Calu3 (cell line): Measurements from ENCODE around the gene CASP5. TPM values are rescaled to one million over a fixed set of nuclear protein-coding genes. Genes with fewer than 3 reads are reported as not detected.
"Not testable (repeated sequence)": the region's sequence is repeated elsewhere in the genome, so short reads cannot be mapped to it uniquely, and the experiment has no call there.

Experiments
- BruUV-seq: library from RNA; stranded (reverse); fragments of 400-500 nt; replicated peaks from 2 replicates; lab custom pipeline; 2021; lab: Mats Ljungman, UMichigan
- CTCF ChIA-PET: fragments of 300-600 bp; sonication (Branson Sonifier 250); formaldehyde crosslinking; loops from one replicate; lab custom pipeline; 2022; ENCODE audit warnings: antibody characterized with exemption; lab: Charles Lee
- DNase-seq: peaks from one replicate; pipeline ENCODE4 v3.0.0; 2022
- H3K27ac Mint-ChIP-seq: one replicate; pipeline ENCODE4 v1.8.0; 2022; ENCODE audit warnings: mixed read lengths; ENCODE audit not compliant: unreplicated experiment
- H3K27me3 Mint-ChIP-seq: one replicate; pipeline ENCODE4 v1.8.0; 2022; ENCODE audit warnings: mixed read lengths; ENCODE audit not compliant: unreplicated experiment
- H3K36me3 Mint-ChIP-seq: one replicate; pipeline ENCODE4 v1.8.0; 2022; ENCODE audit warnings: mild to moderate bottlenecking, moderate library complexity, mixed read lengths; ENCODE audit not compliant: insufficient read depth, unreplicated experiment
- H3K4me1 Mint-ChIP-seq: one replicate; pipeline ENCODE4 v1.8.0; 2022; ENCODE audit warnings: mild to moderate bottlenecking, low read depth, mixed read lengths; ENCODE audit not compliant: unreplicated experiment
- H3K4me3 Mint-ChIP-seq: one replicate; pipeline ENCODE4 v1.8.0; 2022; ENCODE audit warnings: mild to moderate bottlenecking, low read depth, moderate library complexity, mixed read lengths; ENCODE audit not compliant: unreplicated experiment
- H3K9me3 Mint-ChIP-seq: one replicate; pipeline ENCODE4 v1.8.0; 2022; ENCODE audit warnings: low read depth, mixed read lengths; ENCODE audit not compliant: unreplicated experiment
- intact Hi-C: fragments of 100-400 bp; cut with micrococcal nuclease; formaldehyde crosslinking; loops from one replicate; pipeline ENCODE4 v1.10.0; 2022; ENCODE audit not compliant: unreplicated experiment
- total RNA-seq: library from RNA; stranded (reverse); gene quantifications from 2 replicates; pipeline ENCODE4 v1.2.3, GENCODE V29; 2022
- TF ChIP-seq, protein P1 (sequence below): fragments of 200-600 bp; IDR thresholded peaks from one replicate; pipeline ENCODE4 v1.8.0; 2022; ENCODE audit warnings: antibody characterized with exemption; ENCODE audit not compliant: unreplicated experiment

The CASP5 gene
- total RNA-seq, 1 experiment from 2014 or later, result not detected

DNA sequence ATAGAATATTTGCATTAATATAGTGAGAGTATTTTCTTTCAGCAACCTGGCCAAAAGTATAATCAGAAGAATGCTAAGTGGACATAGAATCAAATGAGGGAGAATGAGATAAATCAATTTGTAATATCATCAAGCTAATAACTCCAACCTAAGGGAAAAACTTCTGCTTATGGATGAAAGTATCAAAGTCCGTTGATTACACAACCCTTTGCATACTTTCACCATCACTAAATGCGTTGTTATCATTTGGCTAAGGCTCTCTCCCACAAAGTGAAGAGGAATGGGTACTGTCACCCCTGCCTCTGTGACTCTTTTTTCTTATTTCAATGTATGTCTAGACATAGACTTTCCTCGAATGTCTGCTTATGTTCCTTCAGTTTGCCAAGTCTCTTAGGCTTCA, 38.2 kb downstream of the CASP5 start:
- no peak overlapping the region for H3K4me3 Mint-ChIP-seq
- intact Hi-C loops, result no loop called here
- H3K9me3 Mint-ChIP-seq, result no peaks in the 10 kb centered on the region
- no peak for DNase-seq
- H3K36me3 Mint-ChIP-seq, result no peaks in the 10 kb centered on the region
- H3K4me1 Mint-ChIP-seq, result no peaks in the 10 kb centered on the region
- TF ChIP-seq, protein P1, sequence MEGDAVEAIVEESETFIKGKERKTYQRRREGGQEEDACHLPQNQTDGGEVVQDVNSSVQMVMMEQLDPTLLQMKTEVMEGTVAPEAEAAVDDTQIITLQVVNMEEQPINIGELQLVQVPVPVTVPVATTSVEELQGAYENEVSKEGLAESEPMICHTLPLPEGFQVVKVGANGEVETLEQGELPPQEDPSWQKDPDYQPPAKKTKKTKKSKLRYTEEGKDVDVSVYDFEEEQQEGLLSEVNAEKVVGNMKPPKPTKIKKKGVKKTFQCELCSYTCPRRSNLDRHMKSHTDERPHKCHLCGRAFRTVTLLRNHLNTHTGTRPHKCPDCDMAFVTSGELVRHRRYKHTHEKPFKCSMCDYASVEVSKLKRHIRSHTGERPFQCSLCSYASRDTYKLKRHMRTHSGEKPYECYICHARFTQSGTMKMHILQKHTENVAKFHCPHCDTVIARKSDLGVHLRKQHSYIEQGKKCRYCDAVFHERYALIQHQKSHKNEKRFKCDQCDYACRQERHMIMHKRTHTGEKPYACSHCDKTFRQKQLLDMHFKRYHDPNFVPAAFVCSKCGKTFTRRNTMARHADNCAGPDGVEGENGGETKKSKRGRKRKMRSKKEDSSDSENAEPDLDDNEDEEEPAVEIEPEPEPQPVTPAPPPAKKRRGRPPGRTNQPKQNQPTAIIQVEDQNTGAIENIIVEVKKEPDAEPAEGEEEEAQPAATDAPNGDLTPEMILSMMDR, result no peak
- CTCF ChIA-PET, result no interaction called here
- no TSS peak for BruUV-seq
- no peaks in the 10 kb centered on the region for H3K27me3 Mint-ChIP-seq
- no peak overlapping the region for H3K27ac Mint-ChIP-seq

DNA sequence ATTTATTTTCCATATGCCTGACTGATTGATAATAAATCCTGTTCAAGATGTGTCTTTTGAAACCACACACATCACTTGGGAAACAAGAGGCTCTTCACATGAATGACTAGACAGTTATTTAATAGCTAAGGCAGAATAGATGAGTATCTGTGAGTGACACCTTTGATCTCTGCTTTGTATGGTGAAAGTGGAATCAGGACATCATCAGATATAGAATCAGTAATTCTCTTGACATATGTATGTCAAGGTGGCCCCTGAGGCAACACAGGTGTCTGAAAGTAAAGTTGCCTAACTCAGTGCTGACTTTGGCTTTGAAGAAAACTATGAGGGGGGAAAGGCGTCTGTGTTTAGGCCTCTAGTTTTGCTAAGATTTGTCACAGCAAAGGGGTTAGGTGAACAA, 43.1 kb downstream of the CASP5 start:
- Mint-ChIP-seq H3K27ac (no peak overlapping the region), H3K27me3 (no peaks in the 10 kb centered on the region), H3K4me3 (no peak overlapping the region), H3K36me3 (no peaks in the 10 kb centered on the region), H3K9me3 (peaks cover 2% of the 10 kb centered on the region), H3K4me1 (no peaks in the 10 kb centered on the region)
- no TSS peak for BruUV-seq
- TF ChIP-seq, protein P1, result no peak
- DNase-seq, result no peak
- CTCF ChIA-PET, result no interaction called here
- intact Hi-C loops, result no loop called here

DNA sequence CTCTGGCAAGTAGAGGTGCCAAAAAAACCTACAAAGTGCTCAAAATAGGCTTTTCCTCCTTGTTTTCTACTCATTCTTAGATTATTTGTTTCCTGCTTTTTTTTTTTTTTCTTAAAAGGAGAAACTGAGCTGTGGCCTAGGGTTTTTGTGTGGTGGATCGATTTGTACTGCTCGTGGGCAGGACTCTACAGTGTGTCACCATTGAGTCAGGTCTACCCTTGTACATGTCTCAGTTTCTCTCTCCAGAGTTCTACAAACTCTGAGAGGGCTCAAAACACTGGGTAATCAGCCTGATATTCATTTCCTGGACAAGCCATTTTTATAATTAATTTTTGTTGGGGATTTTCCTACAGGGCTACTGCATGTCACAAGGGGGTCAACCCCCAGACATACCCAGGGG, 49.4 kb downstream of the CASP5 start:
- Mint-ChIP-seq H3K27me3 (no peaks in the 10 kb centered on the region), H3K36me3 (peaks cover 7% of the 10 kb centered on the region), H3K4me3 (no peak overlapping the region), H3K4me1 (peaks cover 5% of the 10 kb centered on the region), H3K27ac (no peak overlapping the region), H3K9me3 (peaks cover 4% of the 10 kb centered on the region)
- no peak for DNase-seq
- TF ChIP-seq, protein P1, result no peak
- CTCF ChIA-PET, result no interaction called here
- intact Hi-C loops, result no loop called here
- no TSS peak for BruUV-seq

DNA sequence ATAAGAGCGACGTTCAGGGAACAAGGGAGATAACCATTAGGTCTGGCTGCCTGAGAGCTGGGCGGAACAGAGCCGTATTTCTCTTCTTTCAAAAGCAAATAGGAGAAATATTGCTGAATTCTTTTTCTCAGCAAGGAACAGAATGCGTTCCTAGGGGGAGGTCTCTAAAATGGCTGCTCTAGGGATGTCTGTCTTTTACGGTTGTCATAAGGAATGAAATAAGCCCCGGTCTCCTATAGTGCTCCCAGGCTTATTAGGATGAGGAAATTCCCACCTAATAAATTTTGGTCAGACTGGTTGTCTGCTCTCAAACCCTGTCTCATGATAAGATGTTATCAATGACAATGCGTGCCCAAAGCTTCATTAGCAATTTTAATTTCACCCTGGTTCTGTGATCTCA, 50.0 kb downstream of the CASP5 start:
- H3K4me1 Mint-ChIP-seq, H3K9me3 Mint-ChIP-seq, intact Hi-C loops, CTCF ChIA-PET, BruUV-seq, H3K4me3 Mint-ChIP-seq, H3K27me3 Mint-ChIP-seq, H3K27ac Mint-ChIP-seq, DNase-seq: not testable (repeated sequence)
- H3K36me3 Mint-ChIP-seq, result peaks cover 14% of the 10 kb centered on the region

DNA sequence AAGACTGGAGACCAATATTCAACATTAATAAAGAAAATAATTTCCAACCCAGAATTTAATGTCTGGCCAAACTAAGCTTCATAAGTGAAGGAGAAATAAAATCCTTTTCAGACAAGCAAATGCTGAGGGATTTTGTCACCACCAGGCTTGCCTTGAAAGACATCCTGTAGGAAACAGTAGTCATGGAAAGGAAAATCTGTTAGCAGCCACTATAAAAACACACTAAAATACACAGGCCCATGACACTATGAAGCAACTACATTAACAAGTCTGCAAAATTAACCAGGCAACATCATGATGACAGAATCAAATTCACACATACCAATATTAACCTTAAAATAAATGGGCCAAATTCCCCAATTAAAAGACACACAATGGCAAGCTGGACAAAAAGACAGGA, 52.2 kb downstream of the CASP5 start:
- peaks cover 25% of the 10 kb centered on the region for H3K4me1 Mint-ChIP-seq
- no peaks in the 10 kb centered on the region for H3K27me3 Mint-ChIP-seq
- CTCF ChIA-PET, result no interaction called here

More for the DNA sequence above, 52.2 kb downstream of the CASP5 start:
- Mint-ChIP-seq H3K27ac (no peak overlapping the region), H3K4me3 (no peak overlapping the region), H3K9me3 (peaks cover 4% of the 10 kb centered on the region), H3K36me3 (peaks cover 29% of the 10 kb centered on the region)
- BruUV-seq, result no TSS peak
- no peak for DNase-seq
- intact Hi-C loops, result no loop called here
- TF ChIP-seq, protein P1, result no peak
